ENCODE results near the gene CSTPP1.
"Not testable (repeated sequence)": the region's sequence is repeated elsewhere in the genome, so short reads cannot be mapped to it uniquely, and the experiment has no call there.

The CSTPP1 gene

DNA sequence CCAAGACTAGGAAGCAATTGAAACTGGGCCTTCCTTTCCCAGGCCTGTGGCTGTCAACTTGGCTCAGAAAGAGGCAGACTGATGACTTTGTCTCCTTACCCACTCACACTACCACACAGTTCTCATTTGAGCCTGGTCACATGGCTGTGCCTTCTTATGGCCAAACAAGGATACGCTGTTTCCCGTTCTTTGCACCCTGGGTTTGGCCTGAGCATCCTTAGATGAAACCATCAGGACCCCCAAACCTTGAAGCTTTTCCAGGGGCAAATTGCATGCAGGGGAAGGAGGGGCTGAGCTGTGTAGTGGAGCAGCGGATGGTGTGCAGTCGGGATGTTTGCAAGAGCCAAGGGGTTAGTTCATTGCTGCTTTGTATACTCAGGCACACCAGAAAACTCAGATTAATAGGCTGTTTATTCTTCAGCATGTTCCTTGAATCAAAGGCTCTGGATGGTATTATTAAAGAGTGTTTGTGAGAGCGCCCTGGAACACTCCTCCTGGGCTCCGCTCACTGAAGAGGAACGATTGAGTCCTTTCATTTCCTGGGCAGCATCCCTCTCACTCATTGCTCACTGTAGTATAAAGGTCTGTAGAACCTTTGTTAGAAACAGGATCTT, 170.3 kb downstream of the CSTPP1 start:
- DNase-seq = no peak

DNA sequence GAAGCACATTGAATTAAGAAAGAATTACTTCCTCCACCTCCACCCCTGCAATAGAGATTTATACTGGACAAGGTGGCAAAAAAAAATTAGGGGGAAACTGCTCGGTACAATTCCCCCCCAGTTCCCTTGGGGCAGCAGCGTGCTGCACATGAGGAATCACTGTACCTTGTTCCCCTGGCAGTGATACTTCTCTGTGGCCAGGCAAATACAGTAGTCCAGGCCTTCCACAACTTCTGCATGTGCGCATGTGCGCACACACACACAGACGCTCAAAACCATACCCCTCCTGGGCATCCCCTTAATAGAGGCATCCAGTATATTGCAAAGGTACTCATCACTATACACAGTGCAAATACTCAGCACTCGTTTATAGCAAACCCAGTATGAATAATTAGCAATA, 171.2 kb downstream of the CSTPP1 start:
- DNase-seq = no peak

DNA sequence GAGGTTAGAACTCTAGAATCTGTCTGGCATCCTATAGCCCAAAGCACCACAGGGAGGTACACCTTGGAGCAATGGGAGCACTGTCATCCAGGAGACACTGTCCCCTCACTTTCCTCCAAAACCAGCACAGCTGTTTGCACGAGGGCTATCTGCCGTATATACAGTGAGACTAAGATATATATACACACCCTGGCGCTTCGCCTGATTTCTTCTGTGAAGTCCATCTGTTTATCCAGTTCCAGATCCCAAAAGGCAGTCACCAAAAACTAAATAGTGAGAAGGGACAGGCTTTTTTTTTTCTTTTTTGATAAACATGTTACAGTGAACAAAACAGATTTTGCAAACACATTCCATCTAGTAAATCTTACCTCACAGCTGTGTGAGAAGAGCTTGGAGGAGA, 171.7 kb downstream of the CSTPP1 start:
- DNase-seq = no peak

DNA sequence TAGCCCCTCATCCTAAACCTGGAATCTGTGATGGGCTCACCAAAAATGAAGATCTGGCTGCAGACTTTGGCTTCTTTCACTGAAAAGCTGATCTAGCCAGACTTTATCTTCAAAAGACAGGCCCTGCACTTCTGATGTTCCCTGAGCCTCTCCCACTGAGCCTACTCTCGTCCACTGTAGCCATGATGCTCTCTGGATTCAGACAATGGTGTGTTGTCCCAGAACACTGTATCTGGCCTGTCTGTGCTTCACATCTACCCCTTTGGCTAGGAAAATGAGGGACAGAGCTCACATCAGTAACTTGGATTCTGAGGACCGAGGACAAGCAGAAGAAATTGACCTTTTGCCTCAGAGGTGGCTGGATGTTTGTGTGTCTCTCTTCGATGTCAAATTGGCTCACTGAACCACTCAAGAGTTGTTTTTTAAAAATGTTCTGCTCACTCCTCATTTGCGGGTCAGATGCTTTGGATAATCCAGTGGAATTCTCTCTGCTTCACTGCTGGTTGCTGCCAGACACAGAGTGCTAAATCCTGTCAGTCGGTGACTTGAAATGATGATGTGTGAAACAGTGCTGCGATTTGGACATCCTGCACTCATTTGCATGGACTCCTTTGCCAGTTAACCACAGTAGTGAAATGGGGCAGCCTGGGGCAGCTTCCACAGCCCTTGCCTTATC, 172.6 kb downstream of the CSTPP1 start:
- DNase-seq = no peak

DNA sequence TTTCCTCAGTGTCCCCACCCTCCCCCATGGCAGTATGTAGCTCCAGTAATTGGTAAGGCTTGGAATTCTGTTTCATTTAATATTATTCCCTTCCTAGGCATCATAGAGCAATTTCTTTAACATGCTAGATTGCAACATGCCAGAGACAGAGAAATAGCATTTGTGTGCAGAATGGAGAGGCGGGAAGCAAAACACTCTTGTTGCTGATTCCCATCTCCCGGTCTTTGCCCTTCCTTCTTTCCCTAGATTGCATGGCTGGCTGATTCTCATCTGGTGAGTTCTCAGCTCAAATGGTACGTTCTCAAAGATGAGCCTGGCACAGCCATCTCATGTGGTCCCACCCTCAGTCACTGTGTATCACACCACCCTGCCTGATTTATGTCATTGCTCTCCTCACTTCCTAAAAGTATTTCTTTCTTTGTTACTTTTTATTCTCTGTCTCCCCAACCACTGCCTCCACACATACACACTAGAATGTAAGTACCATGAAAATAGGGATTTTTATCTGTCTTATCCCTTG, 173.2 kb downstream of the CSTPP1 start:
- no peak for DNase-seq

DNA sequence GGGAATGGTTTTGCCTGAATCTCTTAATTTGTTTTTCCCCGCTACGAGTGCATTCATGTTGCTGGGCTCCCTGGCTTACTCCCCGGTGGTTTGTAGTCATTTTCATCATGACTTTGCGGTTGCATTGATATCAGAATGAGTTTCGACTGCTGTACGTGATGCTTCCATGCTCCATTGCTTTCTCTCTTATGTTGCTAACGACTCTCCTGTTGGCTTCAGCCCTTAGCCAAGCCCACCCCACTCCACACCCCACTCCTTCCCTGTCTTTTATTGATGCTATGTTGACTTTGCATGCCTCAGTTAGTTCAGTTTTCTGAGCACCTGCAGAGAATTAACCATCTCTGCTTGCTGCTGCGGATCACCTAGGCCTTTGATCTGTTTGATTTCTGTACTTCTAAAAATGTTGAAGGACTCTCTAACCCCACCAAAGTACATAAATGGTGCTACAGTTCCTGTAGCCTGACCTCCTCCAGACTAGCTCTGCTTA, 174.8 kb downstream of the CSTPP1 start:
- DNase-seq = no peak

DNA sequence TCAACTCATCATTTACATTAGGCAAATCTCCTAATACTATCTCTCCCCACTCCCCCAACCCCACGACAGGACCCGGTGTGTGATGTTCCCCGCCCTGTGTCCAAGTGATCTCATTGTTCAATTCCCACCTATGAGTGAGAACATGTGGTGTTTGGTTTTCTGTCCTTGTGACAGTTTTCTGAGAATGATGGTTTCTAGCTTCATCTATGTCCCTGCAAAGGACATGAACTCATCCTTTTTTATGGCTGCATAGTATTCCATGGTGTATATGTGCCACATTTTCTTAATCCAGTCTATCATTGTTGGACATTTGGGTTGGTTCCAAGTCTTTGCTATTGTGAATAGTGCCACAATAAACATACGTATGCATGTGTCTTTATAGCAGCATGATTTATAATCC, 176.4 kb downstream of the CSTPP1 start:
- not testable (repeated sequence) for DNase-seq

DNA sequence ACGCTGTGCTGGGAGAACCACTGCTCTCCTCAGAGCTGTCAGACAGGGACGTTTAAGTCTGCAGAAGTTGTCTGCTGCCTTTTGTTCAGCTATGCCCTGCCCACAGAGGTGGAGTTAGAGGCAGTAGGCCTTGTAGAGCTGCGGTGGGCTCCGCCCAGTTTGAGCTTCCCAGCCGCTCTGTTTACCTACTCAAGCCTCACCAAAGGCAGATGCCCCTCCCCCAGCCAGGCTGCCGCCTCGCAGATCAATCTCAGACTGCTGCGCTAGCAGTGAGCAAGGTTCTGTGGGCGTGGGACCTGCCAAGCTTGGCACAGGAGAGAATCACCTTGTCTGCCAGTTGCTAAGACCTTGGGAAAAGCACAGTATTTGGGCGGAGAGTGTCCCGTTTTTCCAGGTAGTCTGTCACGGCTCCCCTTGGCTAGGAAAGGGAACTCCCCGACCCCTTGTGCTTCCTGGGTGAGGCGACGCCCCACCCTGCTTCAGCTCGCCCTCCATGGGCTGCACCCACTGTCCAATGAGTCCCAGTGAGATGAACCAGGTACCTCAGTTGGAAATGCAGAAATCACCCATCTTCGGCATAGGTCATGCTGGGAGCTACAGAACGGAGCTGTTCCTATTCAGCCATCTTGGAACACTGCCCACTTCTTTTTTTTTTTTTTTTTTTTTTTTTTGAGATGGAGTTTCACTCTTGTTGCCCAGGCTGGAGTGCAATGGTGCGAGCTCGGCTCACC, 182.6 kb downstream of the CSTPP1 start:
- DNase-seq = peak; percentile 42 to 59

DNA sequence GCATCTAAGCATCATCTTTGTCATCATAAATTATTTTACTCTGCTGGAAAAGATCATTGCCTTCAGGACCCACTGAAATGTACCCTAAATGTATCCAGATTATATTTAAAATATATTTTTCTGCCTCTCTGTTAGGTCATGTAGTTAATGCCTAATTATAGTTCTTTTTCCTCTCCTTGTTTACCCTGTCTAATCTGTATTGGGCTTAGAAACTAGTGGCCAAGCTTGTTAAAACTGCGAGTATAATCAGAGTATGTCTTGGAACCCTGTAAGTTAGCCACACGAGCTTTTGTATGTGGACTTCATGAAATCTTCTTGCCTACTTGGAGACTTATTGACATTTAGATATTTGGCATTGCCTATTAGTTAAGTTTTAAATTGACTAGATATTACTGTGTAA, 184.5 kb downstream of the CSTPP1 start:
- no peak for DNase-seq

DNA sequence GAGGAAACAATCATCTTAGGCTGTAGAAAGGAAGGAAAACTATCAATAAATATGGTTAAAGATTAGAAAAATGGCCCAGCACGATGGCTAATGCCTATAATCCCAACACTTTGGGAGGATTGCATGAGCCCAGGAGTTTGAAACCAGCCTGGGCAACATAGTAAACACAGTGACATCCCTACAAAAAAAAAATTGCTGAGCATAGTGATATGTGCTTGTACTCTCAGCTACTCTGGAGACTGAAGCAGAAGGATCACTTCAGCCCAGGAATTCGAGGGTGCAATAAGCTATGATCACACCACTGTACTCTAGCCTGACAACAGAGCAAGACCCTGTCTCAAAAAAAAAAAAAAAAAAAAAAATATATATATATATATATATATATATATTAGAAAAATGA, 185.2 kb downstream of the CSTPP1 start:
- no peak for DNase-seq

DNA sequence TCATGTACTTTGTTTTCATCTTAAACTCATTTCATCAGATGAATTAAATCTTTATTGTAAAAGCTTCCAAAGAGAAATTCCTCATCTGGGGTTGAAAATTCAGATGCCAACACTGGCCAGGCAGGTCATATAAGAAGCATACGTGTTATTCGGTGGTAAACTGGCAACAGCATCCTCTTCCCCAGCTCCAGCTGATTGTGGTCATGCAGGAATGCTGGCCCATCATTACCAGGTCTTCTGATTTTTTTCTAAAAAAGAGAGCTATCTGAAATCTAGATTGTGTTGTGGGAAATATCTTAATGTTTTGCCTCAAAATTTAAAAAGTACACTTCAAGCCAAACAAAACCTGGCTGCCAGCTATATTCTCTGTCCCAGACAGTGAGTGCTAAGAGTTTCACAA, 186.5 kb downstream of the CSTPP1 start:
- DNase-seq = no peak

DNA sequence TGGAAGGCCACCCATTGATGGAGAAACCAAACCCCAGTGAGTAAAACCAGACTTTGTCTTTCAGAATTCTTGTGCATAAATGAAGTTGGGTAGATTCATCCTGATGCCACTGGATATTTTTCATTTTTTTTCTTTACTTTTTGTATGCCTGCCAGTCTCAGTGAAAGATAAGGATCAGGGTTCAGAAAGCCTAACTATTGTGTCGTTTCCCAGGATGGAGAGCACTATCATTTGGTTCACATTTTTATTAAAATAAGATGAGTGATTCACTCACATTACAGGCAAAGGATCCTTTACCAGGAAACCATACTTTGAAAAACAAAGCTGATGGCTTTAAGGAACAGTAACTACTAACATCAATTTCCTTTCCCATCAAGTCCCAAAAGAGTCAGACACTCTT, 188.1 kb downstream of the CSTPP1 start:
- DNase-seq = no peak

DNA sequence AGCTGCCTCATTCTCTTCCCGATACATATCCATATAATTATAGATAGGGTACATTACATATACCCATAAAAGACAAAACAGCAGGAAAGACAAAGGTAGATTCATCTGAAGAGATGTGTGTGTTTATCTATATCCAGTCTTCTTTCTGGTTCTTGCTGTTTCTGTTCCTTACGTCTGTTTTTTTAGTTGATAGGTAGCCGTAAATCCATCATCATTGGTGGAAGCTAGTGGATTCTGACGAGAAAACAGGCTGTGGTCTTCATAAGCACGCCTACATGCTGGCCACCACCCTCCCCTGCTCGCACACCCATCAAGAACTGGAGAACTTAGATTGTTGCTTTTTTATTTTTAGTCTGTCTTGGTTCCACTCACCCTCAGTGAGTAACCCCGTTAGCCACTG, 188.5 kb downstream of the CSTPP1 start:
- DNase-seq = no peak

DNA sequence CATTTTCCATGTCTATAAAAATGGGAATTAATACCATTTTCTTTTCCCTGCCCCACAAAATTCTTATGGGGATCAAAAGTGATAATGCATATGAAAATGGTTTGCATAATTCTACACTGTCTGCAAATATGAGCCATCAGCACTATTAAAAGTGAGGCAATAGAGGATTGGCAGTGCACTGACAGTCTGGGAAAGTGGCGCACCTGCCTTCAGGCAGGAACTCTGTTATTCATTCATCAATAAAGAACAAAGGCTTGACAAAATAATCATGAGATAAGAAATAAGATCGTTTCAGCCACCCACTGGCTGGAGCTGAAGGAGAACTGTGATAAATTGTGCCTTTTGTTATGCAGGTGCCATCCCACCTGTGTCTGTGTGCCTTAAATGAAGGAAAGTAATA, 190.7 kb downstream of the CSTPP1 start:
- no peak for DNase-seq

DNA sequence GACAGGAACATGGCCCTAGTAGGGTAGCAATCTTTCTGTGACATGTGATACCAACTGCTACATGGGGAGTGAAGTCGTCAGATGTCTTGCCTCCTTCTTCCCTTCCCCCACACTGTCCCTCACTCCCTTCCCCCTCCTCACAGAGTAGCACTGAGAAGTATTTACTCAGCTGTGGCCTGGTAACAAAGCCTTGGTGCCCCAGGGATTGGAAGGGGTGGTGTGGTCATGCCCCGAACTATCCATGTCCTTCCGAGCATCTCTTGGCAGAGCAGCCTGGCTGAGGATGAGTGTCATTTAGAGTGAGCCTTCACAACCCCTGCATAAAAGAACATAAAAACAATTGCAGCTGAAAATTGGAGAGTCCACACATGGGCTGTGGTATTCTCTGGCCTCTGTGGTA, 194.0 kb downstream of the CSTPP1 start:
- no peak for DNase-seq

DNA sequence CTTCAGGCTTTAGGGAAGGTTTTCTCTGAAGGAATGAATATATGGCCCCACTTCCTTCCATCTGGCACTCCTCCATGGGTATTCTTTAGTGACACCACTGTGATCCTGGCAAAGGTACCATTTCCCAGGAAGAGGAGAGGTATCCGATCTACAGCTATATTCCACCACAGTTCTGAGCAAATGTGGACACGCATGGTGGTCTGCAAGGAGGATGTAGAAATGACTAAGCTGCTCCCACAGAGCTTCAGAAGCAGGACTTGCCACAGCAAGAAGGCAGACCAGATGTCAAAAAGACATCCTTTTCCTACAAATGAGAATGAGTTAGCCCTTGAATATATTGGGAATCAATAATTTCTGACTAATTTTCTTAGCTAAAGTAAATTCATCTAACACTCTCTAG, 194.6 kb downstream of the CSTPP1 start:
- DNase-seq = no peak

DNA sequence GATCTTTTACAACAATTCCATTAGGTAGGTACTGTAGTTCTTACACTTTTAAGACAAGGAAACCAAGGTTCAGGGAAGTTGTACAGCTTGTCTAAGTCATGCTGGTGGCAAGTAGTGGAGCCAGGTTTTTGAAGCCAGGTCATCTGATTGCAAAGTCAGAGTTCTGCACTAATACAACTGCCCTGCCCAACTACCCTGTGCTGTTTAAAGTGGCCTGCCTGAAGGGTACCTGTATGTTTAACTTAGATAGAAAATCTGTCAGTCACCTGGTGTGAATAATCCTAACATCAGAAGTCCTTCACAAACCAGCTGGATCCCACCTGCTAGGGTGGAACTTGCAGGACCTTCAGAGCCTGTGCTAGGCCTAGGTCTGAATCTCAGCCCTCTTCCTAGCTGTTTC, 195.9 kb downstream of the CSTPP1 start:
- DNase-seq = no peak

DNA sequence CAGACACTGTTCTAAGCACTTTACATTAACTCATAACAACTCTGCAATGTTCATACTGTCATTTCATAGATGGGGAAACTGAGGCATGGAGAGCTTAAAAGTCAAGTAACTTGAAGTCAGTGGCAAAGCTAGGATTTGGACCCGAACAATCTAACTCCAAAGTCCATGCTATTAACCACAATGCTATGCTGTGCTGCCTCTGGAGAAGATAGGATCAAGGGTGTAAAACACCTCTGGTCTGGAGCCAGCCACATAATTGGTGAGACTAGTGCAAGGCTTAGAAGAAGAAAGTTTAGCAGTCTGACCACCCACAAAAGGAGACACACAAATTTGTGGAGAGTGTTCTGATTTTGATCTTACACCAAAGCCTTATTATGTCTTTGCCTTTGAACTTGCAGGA, 196.4 kb downstream of the CSTPP1 start:
- DNase-seq = no peak

DNA sequence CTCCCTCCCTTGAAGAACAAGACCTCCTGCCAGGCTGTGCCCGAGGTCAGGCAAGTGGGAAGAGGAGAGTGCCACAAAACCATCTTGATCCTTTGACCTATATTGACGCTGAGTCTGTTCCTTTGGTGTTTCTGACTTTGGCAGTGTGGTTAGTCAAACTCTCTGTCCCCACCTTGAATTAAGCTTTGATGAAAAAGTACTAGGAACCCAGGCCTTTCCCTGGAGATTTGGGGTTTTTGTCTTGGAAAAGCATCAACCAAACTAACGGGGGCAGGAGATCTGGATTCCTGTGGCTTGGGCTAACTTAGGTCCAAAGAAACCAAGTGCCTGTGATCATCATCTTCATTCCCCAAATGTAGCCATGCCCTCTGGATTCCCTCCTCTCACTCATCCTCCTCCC, 199.8 kb downstream of the CSTPP1 start:
- DNase-seq = no peak

DNA sequence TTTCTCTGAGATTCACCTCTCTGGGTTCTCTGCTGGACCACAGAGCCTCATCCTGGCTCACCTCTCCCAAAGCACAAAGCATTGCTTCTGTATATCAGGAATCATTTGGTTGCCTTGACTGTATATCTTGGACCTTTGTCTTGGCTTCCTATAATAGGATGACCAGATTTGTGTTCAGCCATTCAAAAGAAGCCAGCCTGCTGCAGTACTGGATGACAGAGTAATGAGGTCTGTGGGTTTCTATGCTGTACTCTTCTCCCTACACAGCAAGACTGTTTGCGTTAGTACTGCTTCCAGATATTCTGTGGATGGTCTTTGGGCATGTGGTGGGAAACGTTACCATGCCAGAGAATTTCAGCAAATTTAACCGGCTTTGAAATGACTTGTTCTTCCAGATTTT, 200.4 kb downstream of the CSTPP1 start:
- no peak for DNase-seq

DNA sequence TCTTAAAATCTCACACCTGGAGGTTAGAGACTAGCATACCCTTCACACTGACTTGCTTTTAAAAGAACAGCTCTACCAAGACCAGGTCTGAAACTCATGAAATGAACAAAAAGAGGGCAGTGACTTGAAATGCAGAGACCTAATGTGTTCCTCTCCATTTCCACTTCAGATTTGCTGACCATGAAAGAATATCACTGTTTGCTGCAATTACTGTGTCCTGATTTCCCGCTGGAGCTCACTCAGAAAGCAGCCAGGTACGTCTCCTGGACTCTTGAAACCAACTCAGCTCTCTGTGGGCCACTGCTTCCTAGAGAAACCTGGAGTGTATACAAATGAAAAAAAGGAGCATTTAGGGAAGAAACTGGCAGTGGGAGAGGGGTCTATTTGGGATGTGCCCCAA, 200.9 kb downstream of the CSTPP1 start:
- DNase-seq = no peak

DNA sequence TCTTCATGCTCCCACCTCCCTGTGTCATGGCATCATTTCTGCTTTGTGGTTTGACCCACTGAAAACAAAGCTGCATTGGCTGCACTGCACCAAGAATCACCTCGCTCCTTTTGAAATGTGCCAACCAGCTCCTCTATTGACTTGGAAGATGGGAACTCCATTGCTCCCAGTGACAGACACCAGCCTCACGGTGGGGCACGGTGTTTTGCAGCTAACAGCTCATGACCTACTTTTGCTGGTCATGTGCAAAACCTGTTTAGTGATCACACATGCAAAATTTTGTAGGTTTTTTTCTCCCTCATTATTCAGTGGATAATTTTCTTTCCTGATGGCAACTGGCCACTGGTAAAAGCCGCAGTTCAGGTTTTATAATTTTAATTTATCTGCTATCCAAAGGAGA, 203.3 kb downstream of the CSTPP1 start:
- DNase-seq = no peak

DNA sequence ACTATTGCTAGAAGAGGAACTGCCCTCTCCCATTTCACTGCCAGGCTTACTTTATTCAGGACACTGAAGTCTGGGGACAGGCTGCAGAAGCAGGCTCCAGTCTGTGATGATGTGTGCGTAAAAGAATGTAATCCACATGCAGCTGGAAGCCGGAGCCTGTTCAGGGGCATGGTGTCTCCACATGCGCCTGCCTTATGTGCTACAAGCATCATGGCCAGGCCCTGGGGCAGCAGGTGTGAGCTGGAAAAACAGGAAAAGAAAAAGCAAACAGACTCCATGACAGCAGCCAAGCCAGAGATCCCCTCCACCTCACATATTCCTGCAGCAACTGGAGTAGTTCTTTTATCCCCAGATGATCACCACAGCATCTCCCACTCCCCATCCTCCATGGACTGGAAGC, 206.8 kb downstream of the CSTPP1 start:
- DNase-seq = no peak

DNA sequence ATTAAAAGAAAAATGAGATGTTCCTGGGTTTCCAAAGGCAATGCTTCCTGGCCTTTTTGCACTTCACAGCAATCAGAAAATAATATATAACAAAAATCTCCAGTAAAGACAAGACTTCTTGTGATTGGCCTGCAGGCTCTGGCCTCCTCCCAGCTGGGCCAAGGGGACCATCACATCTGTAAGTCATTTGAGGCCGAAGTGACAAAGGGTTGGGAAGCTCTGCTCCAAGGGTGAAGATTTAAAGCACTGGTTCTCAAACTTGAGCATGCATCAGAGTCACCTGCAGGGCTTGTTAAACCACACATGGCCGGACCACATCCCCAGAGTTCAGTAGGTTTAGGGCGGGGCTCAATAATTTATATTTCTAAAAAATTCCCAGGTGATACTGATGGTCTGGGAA, 208.0 kb downstream of the CSTPP1 start:
- DNase-seq = no peak
